Measurements from ENCODE around the gene HIRA.

- no peak for TF ChIP-seq POLR2A (IDR thresholded peaks at IDR 0.05; ENCODE audit: low read depth, low read length)
- TF ChIP-seq POLR2AphosphoS5 (IDR thresholded peaks at IDR 0.05; ENCODE audit: low read depth, low read length) = no peak
- TF ChIP-seq TAF1 (IDR thresholded peaks at IDR 0.05; ENCODE audit: borderline replicate concordance, low read depth, low read length) = no peak
Measured at GRCh38 chr22:19473578-19473977, 42.0 kb upstream of the HIRA start.
